A673 (cell line): ENCODE data around the gene CDH4. TPM values are rescaled to one million over a fixed set of nuclear protein-coding genes. Genes with fewer than 3 reads are reported as not detected.

ENCODE experiments used
- BruUV-seq: library from RNA; stranded (reverse); fragments of 400-500 nt; replicated peaks from 2 replicates; lab custom pipeline; 2021; lab: Mats Ljungman, UMichigan
- CTCF ChIA-PET: fragments of 300-600 bp; sonication (Branson Sonifier 250); formaldehyde crosslinking; loops from one replicate; lab custom pipeline; 2022; ENCODE audit warnings: antibody characterized with exemption; lab: Charles Lee
- POLR2A ChIA-PET: fragments of 300-600 bp; sonication (Branson Sonifier 250); formaldehyde crosslinking; loops from one replicate; lab custom pipeline; 2022; ENCODE audit warnings: antibody characterized with exemption; ENCODE audit not compliant: low non-redundant PET; lab: Charles Lee
- DNase-seq: peaks from one replicate; pipeline ENCODE4 v3.0.0-alpha.2; 2015; ENCODE audit warnings: low spot score
- H3K27ac ChIP-seq: fragments of 200-600 bp; sonication (generic); 2 replicates; pipeline ENCODE4 v1.5.1; 2016; ENCODE audit warnings: mixed run types, low read depth, mild to moderate bottlenecking, mixed read lengths, antibody characterized with exemption, low read length; ENCODE audit not compliant: poor library complexity, severe bottlenecking
- H3K27me3 ChIP-seq: fragments of 200-600 bp; sonication (generic); replicated peaks from 2 replicates; pipeline ENCODE4 v1.6.1; 2017; ENCODE audit warnings: mixed run types, low read depth, mild to moderate bottlenecking, mixed read lengths, antibody characterized with exemption, low read length; ENCODE audit not compliant: insufficient read depth, poor library complexity
- H3K36me3 ChIP-seq: fragments of 200-600 bp; sonication (generic); 2 replicates; pipeline ENCODE4 v1.6.1; 2016; ENCODE audit warnings: mixed run types, mild to moderate bottlenecking, mixed read lengths, antibody characterized with exemption, low read length; ENCODE audit not compliant: insufficient read depth, poor library complexity, severe bottlenecking
- H3K4me1 ChIP-seq: fragments of 200-600 bp; sonication (generic); 2 replicates; pipeline ENCODE4 v1.6.1; 2017; ENCODE audit warnings: mixed run types, mild to moderate bottlenecking, mixed read lengths, antibody characterized with exemption, low read length; ENCODE audit not compliant: insufficient read depth, poor library complexity, severe bottlenecking
- H3K4me3 ChIP-seq: fragments of 200-600 bp; sonication (generic); 2 replicates; pipeline ENCODE4 v1.5.1; 2016; ENCODE audit warnings: low read depth, mixed run types, mild to moderate bottlenecking, mixed read lengths, low read length; ENCODE audit not compliant: poor library complexity, severe bottlenecking
- H3K9me3 ChIP-seq: fragments of 200-600 bp; sonication (generic); 2 replicates; pipeline ENCODE4 v1.6.1; 2016; ENCODE audit warnings: mixed run types, low read depth, mild to moderate bottlenecking, mixed read lengths, antibody characterized with exemption, low read length; ENCODE audit not compliant: poor library complexity, severe bottlenecking
- EZH2 ChIP-seq: fragments of 200-600 bp; sonication (generic); IDR thresholded peaks from 2 replicates; pipeline ENCODE4 v1.6.1; 2017; ENCODE audit warnings: borderline replicate concordance, low read depth, mild to moderate bottlenecking, mixed read lengths, antibody characterized with exemption, low read length; ENCODE audit not compliant: poor library complexity, severe bottlenecking
- intact Hi-C: fragments of 100-400 bp; cut with micrococcal nuclease; formaldehyde crosslinking; loops from one replicate; pipeline ENCODE4 v1.10.0; 2022; ENCODE audit not compliant: unreplicated experiment
- total RNA-seq: library from RNA; stranded (reverse); gene quantifications from 2 replicates; pipeline ENCODE4 v1.2.3, GENCODE V29; 2021
- TF ChIP-seq, protein P1 (sequence below): fragments of 300-800, 200-600 bp; sonication (generic); conservative IDR thresholded peaks from 2 replicates; pipeline ENCODE4 v1.5.1; 2017; ENCODE audit warnings: low read depth, mild to moderate bottlenecking, antibody characterized with exemption, low read length, moderate library complexity, mixed read lengths

CDH4 gene
- total RNA-seq, 1 experiment from 2014 or later, result 8.3 TPM

DNA sequence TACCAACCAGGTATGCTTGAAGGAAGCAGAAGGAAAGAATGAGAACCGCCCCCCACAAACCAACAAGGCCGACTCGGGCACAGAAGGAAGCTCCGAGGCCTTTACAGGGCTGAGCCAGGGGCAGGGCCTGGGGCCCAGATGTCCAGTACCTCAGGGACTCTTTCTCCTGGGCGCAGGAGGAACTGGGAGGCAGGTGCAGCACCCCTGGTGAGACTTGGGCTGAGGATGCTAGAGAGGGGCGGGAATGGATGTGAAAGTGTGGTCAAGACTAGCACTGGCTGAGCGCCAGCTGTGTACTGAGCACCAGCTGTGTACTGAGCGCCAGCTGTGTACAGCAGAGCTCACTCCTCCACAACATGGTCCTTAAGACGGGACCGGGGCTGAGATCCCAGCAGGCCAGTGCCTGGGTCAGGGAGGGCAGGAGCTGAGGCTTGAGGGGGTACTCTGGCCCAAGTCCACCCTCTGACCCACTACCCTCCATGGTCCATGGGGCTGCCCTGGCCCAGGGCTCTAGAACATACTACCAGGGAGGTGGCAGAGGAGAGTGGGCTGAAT, 444.2 kb downstream of the CDH4 start:
- POLR2A ChIA-PET, result no interaction called here
- no peak for DNase-seq
- BruUV-seq, result no TSS peak
- no peak overlapping the region for H3K27ac ChIP-seq
- TF ChIP-seq EZH2, result no peak
- TF ChIP-seq, protein P1, sequence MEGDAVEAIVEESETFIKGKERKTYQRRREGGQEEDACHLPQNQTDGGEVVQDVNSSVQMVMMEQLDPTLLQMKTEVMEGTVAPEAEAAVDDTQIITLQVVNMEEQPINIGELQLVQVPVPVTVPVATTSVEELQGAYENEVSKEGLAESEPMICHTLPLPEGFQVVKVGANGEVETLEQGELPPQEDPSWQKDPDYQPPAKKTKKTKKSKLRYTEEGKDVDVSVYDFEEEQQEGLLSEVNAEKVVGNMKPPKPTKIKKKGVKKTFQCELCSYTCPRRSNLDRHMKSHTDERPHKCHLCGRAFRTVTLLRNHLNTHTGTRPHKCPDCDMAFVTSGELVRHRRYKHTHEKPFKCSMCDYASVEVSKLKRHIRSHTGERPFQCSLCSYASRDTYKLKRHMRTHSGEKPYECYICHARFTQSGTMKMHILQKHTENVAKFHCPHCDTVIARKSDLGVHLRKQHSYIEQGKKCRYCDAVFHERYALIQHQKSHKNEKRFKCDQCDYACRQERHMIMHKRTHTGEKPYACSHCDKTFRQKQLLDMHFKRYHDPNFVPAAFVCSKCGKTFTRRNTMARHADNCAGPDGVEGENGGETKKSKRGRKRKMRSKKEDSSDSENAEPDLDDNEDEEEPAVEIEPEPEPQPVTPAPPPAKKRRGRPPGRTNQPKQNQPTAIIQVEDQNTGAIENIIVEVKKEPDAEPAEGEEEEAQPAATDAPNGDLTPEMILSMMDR, result no peak
- H3K4me1 ChIP-seq, result no peaks in the 10 kb centered on the region
- intact Hi-C loops, result no loop called here
- no peak overlapping the region for H3K4me3 ChIP-seq
- H3K27me3 ChIP-seq, result peaks cover 41% of the 10 kb centered on the region
- H3K9me3 ChIP-seq, result no peaks in the 10 kb centered on the region
- CTCF ChIA-PET, result no interaction called here
- H3K36me3 ChIP-seq, result no peaks in the 10 kb centered on the region

DNA sequence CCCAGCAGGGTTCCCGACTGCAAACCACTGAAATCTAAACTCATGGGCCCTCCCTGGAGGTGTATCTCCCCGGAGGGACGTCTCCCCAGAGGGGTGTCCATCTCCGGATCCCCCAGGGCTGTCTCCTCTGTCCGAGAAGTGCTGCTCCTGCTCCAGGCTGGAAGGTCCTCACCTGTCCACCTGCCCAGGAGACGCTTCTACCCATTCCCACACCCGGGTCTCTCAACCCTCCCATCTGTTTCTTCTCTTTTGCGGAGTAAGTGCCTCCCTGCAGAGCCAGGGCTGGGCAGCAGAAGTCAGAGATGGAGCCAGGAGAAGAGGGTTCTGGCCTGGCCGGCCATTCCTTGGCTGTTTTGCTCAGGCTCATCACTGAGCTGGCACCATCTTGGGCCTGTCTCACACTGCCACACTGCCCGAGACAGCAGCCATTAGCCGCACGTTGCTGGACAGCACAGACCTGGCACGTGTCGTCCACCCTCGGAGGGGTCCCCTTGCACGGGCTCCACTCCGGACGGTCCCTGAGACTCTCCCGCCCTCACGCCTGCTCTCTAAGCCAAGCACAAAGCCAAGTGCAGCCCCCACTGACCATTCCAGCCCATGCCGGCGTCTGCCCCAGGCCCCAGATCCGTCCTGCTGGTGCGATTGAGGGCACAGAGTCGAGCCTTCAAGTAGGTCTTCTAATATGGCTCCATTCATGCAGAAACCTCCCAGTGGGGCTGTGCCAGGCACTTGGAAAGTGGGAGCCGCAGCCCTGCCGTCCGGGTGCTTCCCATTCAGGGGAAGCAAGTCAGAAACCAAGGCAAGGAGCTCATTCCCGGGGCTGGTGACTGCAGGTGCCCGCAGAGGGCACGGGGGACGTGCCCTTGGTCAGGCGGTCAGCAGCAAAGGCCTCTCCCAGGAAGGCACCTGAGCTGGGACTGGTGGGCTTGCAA, 445.9 kb downstream of the CDH4 start:
- Histone ChIP-seq H3K9me3 (no peaks in the 10 kb centered on the region), H3K27me3 (peaks cover 45% of the 10 kb centered on the region), H3K4me1 (no peaks in the 10 kb centered on the region), H3K4me3 (no peak overlapping the region), H3K27ac (no peak overlapping the region), H3K36me3 (no peaks in the 10 kb centered on the region)
- ChIA-PET CTCF (no interaction called here), POLR2A (no interaction called here)
- intact Hi-C loops, result no loop called here
- DNase-seq, result no peak
- no TSS peak for BruUV-seq
- TF ChIP-seq, protein P1, result no peak
- no peak for TF ChIP-seq EZH2

DNA sequence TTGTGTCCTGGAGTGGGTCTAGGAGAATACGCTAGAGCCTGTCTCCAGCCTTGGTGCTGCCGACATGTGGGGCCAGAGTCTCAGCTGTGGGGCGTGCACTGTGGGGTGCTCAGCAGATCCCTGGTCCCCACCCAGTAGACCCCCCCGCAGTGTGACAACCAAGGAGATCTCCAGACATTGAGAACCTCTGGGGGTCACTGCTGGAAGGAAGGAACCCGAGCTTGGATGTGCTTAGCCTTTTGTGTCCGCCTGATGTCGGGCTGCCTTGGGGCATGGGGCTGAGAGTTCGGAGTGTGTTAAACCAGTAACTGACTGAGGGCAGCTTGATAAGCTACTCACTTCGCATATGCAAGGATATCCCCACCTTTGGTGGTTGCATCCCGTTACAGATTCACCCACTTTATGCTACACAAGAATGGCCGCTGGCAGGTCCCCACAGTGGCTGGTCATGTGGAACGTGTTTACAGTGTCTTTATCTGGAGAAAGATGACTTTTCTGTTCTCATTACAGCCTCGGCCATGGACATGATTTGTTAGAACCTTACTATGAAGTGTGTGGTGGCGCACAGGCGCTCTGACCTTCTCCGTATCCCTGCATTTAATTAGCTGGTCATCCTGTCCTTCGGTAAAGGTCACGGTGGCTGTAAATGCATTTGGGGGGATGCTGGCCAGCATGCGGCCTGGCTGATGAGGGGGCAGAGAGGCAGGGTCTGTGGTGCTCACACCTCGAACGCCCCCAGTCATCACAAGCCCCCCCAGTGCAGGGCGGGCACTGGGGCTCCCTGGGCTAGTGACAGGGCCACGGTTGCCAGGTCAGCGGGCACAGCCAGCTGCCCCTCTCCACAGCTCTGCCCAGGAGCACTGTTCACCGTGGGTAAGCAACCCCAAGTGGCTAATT, 446.8 kb downstream of the CDH4 start:
- no peak for TF ChIP-seq EZH2
- TF ChIP-seq, protein P1, result no peak
- H3K36me3 ChIP-seq, result no peaks in the 10 kb centered on the region
- no peak overlapping the region for H3K27ac ChIP-seq
- ChIA-PET POLR2A (no interaction called here), CTCF (no interaction called here)
- BruUV-seq, result no TSS peak
- no peak overlapping the region for H3K4me3 ChIP-seq
- H3K4me1 ChIP-seq, result no peaks in the 10 kb centered on the region
- intact Hi-C loops, result no loop called here
- no peak for DNase-seq
- H3K9me3 ChIP-seq, result no peaks in the 10 kb centered on the region
- peaks cover 52% of the 10 kb centered on the region for H3K27me3 ChIP-seq
